Smooth muscle cell (in vitro differentiated cells): ENCODE data around the gene ADGRE1. TPM values are rescaled to one million over a fixed set of nuclear protein-coding genes. Genes with fewer than 3 reads are reported as not detected.

Experiments
- DNase-seq: peaks from one replicate; lab custom pipeline; 2025; ENCODE audit not compliant: unreplicated experiment; lab: John Stamatoyannopoulos, UW
- H2AFZ ChIP-seq: fragments of 200-600 bp; sonication (generic); 2 replicates; pipeline ENCODE4 v1.6.0; 2016; ENCODE audit warnings: antibody characterized with exemption, low read depth, mild to moderate bottlenecking
- H3F3A ChIP-seq: fragments of 200-600 bp; sonication (generic); 2 replicates; pipeline ENCODE4 v1.6.0; 2017; ENCODE audit warnings: antibody characterized with exemption, low read depth
- H3K27ac ChIP-seq: fragments of 200-600 bp; sonication (generic); 2 replicates; pipeline ENCODE4 v1.5.1; 2016; ENCODE audit warnings: low read depth, mild to moderate bottlenecking
- H3K27me3 ChIP-seq: fragments of 200-600 bp; sonication (generic); 2 replicates; pipeline ENCODE4 v1.6.1; 2016; ENCODE audit warnings: low read depth, mild to moderate bottlenecking
- H3K36me3 ChIP-seq: fragments of 200-600 bp; sonication (generic); 2 replicates; pipeline ENCODE4 v1.5.1; 2016; ENCODE audit warnings: low read depth
- H3K4me1 ChIP-seq: fragments of 200-600 bp; sonication (generic); 2 replicates; pipeline ENCODE4 v1.5.1; 2016; ENCODE audit warnings: low read depth
- H3K4me2 ChIP-seq: fragments of 200-600 bp; sonication (generic); 2 replicates; pipeline ENCODE4 v1.6.0; 2016; ENCODE audit warnings: mild to moderate bottlenecking
- H3K4me3 ChIP-seq: fragments of 200-600 bp; sonication (generic); 2 replicates; pipeline ENCODE4 v1.5.1; 2016; ENCODE audit warnings: mild to moderate bottlenecking
- H3K79me2 ChIP-seq: fragments of 200-600 bp; sonication (generic); 2 replicates; pipeline ENCODE4 v1.6.0; 2016; ENCODE audit warnings: low read depth, mild to moderate bottlenecking
- H3K9ac ChIP-seq: fragments of 200-600 bp; sonication (generic); 2 replicates; pipeline ENCODE4 v1.6.0; 2016; ENCODE audit warnings: low read depth
- H3K9me3 ChIP-seq: fragments of 200-600 bp; sonication (generic); replicated peaks from 2 replicates; pipeline ENCODE4 v1.5.1; 2016; ENCODE audit warnings: low read depth
- H4K20me1 ChIP-seq: fragments of 200-600 bp; sonication (generic); 2 replicates; pipeline ENCODE4 v1.6.0; 2016; ENCODE audit warnings: low read depth
- WGBS: methylation state at CpG from one replicate; pipeline ENCODE4 v1.1.7; 2016; ENCODE audit warnings: low lambda C conversion rate; 5-methylcytosine and 5-hydroxymethylcytosine counted together
- polyA plus RNA-seq: library from polyadenylated mRNA; unstranded; fragments of >200 nt; fragmentation: Nextera tagmentation; extraction: Ambion mirVana; gene quantifications from 2 replicates; pipeline ENCODE4 v1.2.1, GENCODE V29; 2016
- total RNA-seq: library from RNA; depleted of rRNA; stranded (reverse); fragments of >200 nt; gene quantifications from 2 replicates; pipeline ENCODE4 v1.2.3, GENCODE V29; 2014
- TF ChIP-seq, protein P1 (sequence below): fragments of 200-600 bp; sonication (generic); IDR thresholded peaks from 2 replicates; pipeline ENCODE4 v1.5.1; 2017; ENCODE audit warnings: borderline replicate concordance, mild to moderate bottlenecking, antibody characterized with exemption; ENCODE audit not compliant: insufficient read depth, poor library complexity, severe bottlenecking

ADGRE1 gene
- total and polyA plus RNA-seq, 2 experiments from 2014 or later = not detected

DNA sequence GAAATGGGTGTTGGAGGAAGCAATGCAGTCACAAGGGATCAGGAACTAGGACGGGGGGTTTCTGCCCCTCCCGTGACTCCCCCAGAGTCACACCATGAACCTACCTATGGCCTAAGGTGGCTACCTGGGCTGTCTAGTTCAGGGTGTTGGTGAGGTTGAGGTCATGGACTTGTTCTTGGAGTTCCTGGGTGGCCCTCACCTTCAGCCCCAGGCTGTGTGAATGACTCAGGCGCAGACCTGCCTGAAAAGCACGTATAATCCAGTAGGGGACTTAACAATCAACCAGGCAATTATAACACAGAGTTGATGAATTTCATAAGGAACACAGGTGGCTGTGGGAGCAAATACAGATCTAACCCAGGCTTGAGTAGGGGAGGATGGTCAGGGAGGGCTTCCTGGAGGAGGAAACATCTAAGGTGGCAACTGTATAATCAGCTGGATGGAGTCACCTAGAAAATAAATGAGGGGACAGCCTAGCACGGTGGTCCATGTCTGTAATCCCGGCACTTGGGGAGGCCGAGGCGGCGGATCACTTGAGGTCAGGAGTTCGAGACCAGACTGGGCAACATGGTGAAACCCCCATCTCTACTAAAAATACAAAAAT lies 25.6 kb upstream of the ADGRE1 start:
- Histone ChIP-seq H3K4me2 (no peak overlapping the region), H3K27ac (no peak overlapping the region), H3K4me3 (no peak overlapping the region), H3K79me2 (no peaks in the 10 kb centered on the region), H3F3A (no peaks in the 10 kb centered on the region), H3K36me3 (no peaks in the 10 kb centered on the region), H4K20me1 (no peaks in the 10 kb centered on the region), H3K27me3 (no peaks in the 10 kb centered on the region), H2AFZ (no peak overlapping the region), H3K4me1 (no peaks in the 10 kb centered on the region), H3K9me3 (no peaks in the 10 kb centered on the region), H3K9ac (no peak overlapping the region)
- DNase-seq = no peak
- TF ChIP-seq, protein P1, sequence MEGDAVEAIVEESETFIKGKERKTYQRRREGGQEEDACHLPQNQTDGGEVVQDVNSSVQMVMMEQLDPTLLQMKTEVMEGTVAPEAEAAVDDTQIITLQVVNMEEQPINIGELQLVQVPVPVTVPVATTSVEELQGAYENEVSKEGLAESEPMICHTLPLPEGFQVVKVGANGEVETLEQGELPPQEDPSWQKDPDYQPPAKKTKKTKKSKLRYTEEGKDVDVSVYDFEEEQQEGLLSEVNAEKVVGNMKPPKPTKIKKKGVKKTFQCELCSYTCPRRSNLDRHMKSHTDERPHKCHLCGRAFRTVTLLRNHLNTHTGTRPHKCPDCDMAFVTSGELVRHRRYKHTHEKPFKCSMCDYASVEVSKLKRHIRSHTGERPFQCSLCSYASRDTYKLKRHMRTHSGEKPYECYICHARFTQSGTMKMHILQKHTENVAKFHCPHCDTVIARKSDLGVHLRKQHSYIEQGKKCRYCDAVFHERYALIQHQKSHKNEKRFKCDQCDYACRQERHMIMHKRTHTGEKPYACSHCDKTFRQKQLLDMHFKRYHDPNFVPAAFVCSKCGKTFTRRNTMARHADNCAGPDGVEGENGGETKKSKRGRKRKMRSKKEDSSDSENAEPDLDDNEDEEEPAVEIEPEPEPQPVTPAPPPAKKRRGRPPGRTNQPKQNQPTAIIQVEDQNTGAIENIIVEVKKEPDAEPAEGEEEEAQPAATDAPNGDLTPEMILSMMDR = no peak
- whole genome bisulfite sequencing = 82% methylated on average over 10 of the region's 10 CpGs

DNA sequence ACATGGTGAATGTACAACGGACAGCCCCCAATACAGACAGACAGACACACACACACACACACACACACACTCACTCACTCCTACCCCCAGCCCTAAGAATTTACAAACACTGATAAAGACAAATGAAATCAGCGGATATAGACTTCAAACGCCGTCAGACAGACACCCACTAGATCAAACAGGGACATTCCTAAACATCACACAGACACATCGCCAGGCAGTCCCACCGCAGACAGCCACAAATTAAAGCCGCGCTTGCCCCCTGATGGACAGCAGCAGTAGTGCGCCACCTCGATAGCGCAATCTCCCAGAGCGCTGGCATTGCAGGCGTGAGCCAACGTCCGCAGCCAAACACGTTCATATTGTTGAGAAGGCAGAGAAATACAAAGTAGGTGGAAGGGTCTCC lies 24.7 kb upstream of the ADGRE1 start:
- Histone ChIP-seq H3K27ac (no peak overlapping the region), H4K20me1 (no peaks in the 10 kb centered on the region), H3K4me2 (peak overlapping the region; percentile 76), H2AFZ (no peak overlapping the region), H3F3A (no peaks in the 10 kb centered on the region), H3K4me3 (peak overlapping the region; percentile 33), H3K9ac (no peak overlapping the region), H3K4me1 (no peaks in the 10 kb centered on the region), H3K27me3 (no peaks in the 10 kb centered on the region), H3K79me2 (no peaks in the 10 kb centered on the region), H3K36me3 (no peaks in the 10 kb centered on the region), H3K9me3 (no peaks in the 10 kb centered on the region)
- WGBS = 2% methylated on average over 16 of the region's 16 CpGs
- TF ChIP-seq, protein P1 = peak; percentile 76
- peak; percentile 29 for DNase-seq

DNA sequence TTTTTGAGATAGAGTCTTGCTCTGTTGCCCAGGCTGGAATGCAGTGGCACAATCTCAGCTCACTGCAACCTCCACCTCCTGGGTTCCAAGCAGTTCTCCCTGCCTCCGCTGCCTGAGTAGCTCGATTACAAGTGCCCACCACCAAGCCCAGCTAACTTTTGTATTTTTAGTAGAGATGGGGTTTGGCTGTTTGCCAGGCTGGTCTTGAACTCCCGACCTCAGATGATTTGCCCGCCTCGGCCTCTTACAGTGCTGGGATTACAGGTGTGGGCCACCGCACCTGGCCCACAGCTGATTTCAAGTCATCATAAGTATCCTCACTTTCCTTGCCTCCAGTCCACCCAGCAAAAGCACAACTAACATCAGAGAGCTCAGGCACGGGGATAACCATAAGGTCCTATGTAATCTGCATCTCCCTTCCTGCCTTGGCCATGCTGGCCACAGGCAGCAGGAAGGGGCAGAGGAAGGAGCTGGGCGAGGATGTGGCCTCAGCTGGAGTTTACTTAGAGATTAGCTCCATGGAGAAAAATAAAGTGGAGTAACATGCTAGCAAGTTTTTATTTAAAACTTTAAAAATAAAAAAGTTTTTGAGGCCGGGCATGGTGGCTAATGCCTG lies 22.9 kb upstream of the ADGRE1 start:
- no peak overlapping the region for H3K9ac ChIP-seq
- no peaks in the 10 kb centered on the region for H3K9me3 ChIP-seq
- H3K4me3 ChIP-seq = no peak overlapping the region
- H3F3A ChIP-seq = no peaks in the 10 kb centered on the region
- WGBS = 89% methylated on average over 9 of the region's 9 CpGs
- H3K27ac ChIP-seq = no peak overlapping the region
- no peaks in the 10 kb centered on the region for H3K27me3 ChIP-seq
- no peak for DNase-seq
- no peak overlapping the region for H3K4me2 ChIP-seq
- TF ChIP-seq, protein P1 = no peak
- no peaks in the 10 kb centered on the region for H3K79me2 ChIP-seq
- no peak overlapping the region for H2AFZ ChIP-seq
- H3K4me1 ChIP-seq = no peaks in the 10 kb centered on the region
- H3K36me3 ChIP-seq = no peaks in the 10 kb centered on the region
- H4K20me1 ChIP-seq = no peaks in the 10 kb centered on the region

DNA sequence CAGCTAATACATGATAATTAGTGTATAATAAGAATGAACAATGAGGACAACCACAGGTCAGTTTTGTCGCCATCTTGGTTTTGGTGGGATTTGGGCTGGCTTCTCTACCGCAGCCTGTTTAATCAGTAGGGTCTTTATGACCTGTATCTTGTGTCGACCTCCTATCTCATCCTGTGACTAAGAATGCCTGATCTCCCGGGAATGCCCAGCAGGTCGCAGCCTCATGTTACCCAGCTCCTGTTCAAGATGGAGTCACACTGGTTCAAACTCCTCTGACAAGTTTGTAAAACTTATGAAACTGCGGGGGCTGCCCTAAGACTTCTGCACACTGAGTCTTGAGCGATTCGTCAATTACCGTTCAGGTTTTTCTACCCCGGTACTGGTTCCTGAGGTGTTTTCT lies 21.5 kb upstream of the ADGRE1 start:
- no peak overlapping the region for H3K4me3 ChIP-seq
- H3K9me3 ChIP-seq = no peaks in the 10 kb centered on the region
- 85% methylated on average over 10 of the region's 10 CpGs for WGBS
- no peak overlapping the region for H3K4me2 ChIP-seq
- TF ChIP-seq, protein P1 = no peak
- H3K27me3 ChIP-seq = no peaks in the 10 kb centered on the region
- H3K27ac ChIP-seq = no peak overlapping the region
- no peaks in the 10 kb centered on the region for H4K20me1 ChIP-seq
- no peaks in the 10 kb centered on the region for H3K36me3 ChIP-seq
- no peaks in the 10 kb centered on the region for H3K4me1 ChIP-seq
- no peak overlapping the region for H2AFZ ChIP-seq
- H3F3A ChIP-seq = no peaks in the 10 kb centered on the region
- DNase-seq = no peak
- no peaks in the 10 kb centered on the region for H3K79me2 ChIP-seq
- H3K9ac ChIP-seq = no peak overlapping the region
